Left lobe of liver (tissue), 2 donors: Measurements from ENCODE around the gene MZT2A. TPM values are rescaled to one million over a fixed set of nuclear protein-coding genes. Genes with fewer than 3 reads are reported as not detected.
"Not testable (repeated sequence)": the region's sequence is repeated elsewhere in the genome, so short reads cannot be mapped to it uniquely, and the experiment has no call there.

Experiments used
- ATAC-seq: fragments of 200-7000 bp; cut with Tn5 transposase; one replicate; pipeline ENCODE4 v1.9.1; 2020; ENCODE audit warnings: mild to moderate bottlenecking, moderate library complexity
- DNase-seq: peaks from one replicate; pipeline ENCODE4 v3.0.0-alpha.2; 2020; ENCODE audit warnings: low spot score
- total RNA-seq: library from RNA; stranded (reverse); gene quantifications from one replicate; pipeline ENCODE4 v1.2.1, GENCODE V29; 2021
- donor health status: DM: no; HTN: no; CAD: no; lungs with moderate emphysema.
- donor health status: DM: no; HTN: yes; CAD: no.

Gene MZT2A, protein sequence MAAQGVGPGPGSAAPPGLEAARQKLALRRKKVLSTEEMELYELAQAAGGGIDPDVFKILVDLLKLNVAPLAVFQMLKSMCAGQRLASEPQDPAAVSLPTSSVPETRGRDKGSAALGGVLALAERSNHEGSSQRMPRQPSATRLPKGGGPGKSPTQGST
- 60.2 TPM for total RNA-seq

DNA sequence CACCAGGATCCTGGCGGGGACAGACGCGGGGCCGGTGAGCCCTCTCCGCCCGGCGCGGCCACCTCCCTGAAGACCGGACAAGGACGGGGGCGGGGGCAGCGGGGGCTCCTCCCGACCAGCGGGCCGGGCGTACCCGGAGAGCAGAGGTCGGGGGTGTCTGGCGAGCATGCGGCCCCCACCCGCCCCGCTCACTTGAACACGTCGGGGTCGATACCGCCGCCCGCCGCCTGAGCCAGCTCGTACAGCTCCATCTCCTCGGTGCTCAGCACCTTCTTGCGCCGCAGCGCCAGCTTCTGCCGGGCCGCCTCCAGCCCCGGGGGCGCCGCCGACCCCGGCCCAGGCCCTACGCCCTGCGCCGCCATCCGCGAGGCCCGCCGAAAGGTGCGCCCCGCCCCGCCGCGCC lies at the start of gene MZT2A:
Gene MZT2A (minus strand): TSS at position 383 of the 403 bp plus-strand sequence. CDS start 21 bp downstream, at position 362.
- peak; percentile 1 for ATAC-seq
- DNase-seq = not testable (repeated sequence)

DNA sequence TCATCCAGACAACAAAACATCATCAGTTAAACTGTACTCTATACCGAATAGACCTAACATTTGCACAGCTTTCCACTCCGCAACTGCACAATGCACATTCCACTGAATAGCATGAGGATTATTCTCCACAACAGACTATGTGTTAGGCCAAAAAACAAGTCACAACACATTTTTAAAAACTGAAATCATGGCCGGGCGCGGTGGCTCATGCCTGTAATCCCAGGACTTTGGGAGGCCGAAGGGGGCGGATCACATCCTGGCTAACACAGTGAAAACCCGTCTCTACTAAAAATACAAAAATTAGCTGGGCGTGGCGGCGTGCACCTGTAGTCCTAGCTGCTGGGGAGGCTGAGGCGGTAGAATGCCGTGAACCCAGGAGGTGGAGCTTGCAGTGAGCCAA lies 46.7 kb upstream of the MZT2A start:
- not testable (repeated sequence) for ATAC-seq, DNase-seq

DNA sequence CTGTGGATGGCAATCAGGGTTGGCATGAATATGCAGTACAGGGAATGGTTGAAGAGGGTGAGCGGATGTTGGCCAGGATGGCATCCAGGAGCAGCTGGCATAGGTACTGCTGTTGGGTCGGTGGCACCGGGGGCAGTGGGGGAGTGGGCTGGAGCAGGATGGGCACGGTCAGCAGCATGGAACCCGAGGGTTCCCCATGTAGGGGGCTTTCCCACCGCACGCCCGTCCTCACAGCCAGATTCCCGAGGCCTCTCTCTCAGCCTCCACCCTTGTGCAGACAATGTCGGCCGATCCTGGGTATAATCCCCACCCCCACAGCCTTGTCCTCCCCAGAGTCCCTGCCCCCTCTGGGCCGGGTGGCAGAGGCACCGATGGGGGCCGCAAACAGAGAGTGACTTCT lies 44.6 kb upstream of the MZT2A start:
- peak; percentile 36 for DNase-seq
- ATAC-seq = not testable (repeated sequence)

DNA sequence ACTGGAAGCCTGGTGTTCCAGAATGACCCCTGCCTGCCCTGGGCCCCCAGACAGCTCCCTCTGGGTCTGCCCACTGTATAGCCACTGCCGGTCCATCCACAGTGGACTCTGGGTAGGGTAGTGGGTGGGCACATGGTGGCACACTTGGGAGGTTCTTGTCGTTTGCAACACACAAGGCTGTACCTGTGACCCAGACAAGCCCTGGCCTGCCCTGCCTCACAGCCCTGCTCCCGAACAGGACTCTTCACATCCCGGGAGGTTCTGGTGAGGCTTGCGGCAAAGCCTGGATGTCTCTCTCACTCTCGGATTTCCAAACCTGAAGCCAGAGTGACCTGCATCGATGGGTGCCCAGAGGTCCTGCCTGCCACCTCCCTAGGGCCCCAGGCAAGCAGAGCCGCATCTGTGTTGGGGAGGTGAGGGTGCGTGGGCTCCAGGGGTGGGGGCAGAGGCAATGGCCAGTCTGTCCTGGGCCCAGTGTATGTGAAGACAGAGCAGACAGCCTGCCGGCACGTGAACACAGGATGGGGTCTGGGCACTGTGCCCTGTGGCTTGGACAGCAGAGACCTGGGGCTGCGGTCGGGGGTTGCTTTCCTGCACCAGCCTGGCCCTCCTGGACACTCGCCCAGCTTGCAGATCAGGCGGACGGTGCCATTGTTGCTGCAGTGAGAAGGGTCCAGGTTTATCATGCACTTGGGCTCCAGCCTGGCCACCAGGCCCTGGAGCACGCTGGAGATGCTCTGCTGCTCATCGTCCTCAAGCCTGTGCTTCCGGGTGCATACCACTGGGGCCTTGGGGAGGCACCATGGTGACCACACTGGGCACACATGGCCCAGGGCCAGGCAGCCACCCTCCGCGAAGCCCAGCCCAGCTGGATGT lies 44.0 kb upstream of the MZT2A start:
- not testable (repeated sequence) for ATAC-seq
- DNase-seq = peak; percentile 28

DNA sequence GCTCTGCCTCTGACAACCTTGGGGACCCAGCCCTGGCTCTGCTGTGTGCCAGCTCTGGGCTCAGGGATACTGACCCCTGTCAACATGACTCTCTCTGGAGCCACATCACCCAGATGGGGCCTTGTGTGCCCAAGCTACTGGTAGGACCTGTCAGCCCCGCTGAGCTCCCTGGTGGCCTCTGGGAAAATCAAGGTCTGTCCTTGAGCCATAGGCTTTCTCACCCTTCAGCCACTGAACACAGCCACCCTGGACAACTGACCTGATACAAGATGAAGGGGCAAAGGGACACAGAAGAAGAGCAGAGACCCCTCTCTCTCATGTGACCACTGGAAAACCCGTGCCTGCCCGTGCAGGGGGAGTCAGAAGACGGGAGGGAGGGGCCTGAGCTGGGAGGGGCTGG lies 43.3 kb upstream of the MZT2A start:
- ATAC-seq = no peak
- DNase-seq = no peak

DNA sequence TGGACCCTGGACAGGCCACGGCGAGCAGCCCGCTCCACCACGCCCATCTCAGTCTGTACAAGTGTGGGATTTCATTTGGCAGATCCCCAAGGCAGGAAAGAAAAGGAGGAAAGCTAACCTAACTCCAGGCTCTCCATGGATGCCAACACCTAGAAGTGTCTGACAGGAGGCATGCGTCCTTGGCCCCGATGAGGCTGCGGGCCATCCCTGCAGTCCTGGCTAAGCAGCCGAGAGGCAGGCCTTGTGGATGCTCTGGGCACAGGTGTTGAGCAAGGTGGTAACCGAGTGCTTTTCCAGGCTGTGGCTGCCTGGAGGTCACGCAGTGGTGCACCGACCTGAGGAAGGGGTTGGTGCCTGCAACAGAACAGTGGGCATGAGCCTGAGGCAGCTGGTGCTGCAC lies 42.8 kb upstream of the MZT2A start:
- DNase-seq, ATAC-seq: not testable (repeated sequence)

DNA sequence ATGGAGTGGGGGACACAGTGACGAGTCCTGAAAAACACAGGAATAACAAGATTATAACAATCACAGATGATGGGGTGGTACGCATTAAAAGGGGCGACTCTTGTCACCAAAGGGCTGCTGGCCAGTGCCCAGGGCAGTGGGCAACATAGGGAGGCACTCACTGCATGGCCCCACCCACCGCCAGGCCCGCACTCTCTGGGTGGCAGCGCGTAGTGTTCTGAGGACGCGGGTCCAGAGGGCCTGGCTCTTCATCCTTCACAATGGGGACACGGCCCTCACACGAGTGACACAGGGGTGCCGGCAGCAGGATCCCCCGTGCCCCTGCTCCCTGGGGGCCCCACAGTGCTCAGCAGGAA lies 42.1 kb upstream of the MZT2A start:
- not testable (repeated sequence) for ATAC-seq, DNase-seq

DNA sequence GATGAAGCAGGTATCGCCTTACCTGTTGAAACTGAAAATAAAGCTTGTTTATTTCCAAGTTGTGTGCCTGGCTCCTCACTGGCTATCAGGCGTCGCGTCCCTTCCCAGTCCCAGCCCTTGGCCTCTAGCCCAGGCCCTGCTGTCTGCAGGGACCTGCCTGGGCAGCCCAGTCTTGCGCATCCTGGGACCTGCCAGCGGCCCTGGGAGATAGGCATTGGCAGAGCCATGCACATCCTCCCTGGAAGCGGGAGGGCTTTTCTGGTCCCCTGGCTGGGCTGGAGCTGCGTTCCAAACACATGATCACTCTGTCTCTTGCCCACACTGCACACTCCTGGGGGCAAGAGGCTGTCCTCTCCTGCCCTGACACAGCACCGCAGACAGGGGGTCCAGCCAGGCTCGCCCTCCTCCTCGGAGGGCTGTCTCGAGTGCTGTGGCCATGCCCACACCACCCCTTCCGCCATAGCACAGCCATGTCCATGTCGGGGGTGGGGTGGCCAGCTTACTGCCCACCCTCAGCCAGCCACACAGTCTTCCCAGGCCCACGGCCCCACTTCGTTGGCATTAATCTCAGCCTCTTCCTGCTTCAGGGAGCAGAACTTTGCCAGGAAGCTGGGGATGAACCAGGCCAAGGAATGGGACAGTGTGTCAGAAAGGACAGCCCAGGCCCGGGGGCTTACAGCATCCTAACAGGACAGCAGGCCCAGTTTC lies 41.6 kb upstream of the MZT2A start:
- ATAC-seq = not testable (repeated sequence)
- DNase-seq = peak; percentile 35

DNA sequence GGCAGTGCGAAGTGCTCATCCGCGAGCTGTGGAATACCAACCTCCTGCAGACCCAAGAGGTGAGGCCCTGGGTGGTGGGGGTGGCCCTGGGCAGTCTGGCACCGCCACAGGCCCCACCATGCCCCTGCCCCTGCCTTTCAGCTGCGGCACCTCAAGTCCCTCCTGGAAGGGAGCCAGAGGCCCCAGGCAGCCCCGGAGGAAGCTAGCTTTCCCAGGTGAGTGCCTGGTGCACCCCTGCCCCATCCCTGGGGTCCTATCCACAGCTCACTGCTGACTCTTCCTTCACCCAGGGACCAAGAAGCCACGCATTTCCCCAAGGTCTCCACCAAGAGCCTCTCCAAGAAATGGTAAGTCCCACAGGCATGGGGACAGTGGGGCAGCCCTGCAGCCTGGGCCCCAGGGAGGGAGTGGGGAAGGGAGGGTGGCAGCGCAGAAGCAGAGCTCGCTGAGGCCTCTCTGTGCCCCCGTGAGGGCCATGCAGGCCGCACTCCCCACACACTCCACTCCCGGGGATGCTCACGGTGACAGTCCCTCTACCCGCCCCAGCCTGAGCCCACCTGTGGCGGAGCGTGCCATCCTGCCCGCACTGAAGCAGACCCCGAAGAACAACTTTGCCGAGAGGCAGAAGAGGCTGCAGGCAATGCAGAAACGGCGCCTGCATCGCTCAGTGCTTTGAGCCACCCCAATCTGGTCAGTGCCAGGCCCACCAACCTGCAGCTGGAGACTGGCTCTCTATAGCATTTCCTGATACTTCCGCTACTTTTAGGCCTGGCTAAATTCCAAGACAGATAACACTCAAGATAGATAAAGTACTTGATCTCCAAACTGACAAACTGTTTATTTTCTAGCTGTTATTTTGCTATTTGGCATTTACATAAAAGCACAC lies 40.8 kb upstream of the MZT2A start:
- ATAC-seq = not testable (repeated sequence)
- peak; percentile 22 for DNase-seq

DNA sequence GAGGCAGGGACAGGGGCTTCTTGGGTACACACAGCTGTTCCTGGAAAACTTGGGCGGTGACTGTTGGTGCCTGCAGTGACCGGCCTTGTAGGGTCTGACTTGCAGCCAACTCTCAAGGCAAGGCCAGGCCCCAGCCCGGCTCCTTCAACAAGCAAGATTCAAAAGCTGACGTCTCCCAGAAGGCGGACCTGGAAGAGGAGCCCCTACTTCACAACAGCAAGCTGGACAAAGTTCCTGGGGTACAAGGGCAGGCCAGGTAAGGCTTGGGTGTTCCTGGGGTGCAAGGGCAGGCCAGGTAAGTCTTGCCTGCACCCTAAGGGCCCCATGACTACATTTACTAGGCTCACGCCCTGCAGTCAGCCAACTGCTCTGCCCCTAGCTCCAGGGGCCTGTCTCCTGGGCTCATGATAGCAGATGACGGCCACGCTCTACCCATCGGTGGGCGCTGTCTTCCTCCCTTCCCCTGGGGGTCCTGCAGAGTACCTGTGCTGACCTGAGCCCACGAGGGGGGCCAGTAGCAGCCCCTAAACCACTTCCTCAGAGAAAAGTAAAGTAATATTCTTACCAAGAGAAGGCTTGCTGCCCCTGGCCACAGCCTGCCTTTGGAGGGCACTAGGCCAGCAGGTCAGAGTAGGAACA lies 39.5 kb upstream of the MZT2A start:
- not testable (repeated sequence) for ATAC-seq
- DNase-seq = peak; percentile 16

DNA sequence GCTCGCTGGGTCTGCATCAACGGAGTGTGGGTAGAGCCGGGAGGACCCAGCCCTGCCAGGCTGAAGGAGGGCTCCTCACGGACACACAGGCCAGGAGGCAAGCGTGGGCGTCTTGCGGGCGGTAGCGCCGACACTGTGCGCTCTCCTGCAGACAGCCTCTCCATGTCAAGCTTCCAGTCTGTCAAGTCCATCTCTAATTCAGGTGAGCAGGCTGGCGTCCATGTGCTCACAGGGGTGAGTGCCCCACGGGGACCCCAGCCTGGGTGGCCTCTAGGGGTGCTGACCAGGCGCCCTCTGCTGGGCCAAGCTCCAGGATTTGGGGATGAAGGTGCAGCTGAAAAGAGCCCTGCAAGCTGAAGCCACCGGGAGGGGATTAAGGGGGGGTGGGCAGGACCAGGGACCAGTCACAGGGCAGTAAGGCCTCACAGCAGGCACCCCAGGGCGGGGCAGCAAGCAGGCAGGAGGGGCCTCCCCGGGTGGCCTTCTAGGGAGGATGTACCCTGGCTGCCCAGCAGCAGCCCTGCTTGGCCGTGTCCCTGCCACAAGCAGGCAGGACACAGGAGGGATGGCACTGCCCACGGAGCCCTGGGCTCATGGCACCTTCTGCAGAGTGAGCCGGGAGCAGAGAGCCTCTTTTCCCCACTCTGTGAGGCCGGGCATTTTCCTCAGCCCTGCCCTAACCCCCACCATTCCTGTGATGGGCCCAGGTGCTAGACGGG lies 38.6 kb upstream of the MZT2A start:
- ATAC-seq = not testable (repeated sequence)
- peak; percentile 23 for DNase-seq

DNA sequence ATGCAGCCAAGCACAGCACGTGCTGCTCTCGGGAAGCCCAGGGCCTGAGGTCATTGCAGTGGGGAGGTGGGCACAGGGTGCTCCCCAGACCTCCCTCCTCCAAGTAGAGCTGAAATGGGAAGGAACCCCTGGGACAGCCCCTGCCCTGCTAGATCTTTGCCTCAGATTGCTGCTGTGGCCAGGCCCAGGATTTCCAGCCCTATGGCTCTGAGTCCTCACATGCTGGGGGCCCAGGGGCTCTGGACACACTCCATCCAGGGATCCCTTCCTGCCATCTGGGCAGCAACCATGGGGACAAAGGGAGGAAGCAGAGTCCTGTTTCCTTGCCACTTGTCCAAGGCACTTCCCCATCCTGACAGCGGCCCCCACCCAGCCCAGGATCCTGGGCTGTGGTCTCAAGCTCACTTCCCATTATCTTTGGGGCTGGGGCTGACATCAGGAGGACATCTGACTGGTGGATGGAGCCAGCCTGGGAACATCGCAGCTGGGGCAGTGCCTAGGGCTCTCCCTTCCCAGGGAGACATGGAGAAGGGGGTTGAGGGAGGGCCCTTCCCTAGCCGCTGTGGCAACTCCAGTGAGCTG lies 37.8 kb upstream of the MZT2A start:
- not testable (repeated sequence) for ATAC-seq
- peak; percentile 23 for DNase-seq

DNA sequence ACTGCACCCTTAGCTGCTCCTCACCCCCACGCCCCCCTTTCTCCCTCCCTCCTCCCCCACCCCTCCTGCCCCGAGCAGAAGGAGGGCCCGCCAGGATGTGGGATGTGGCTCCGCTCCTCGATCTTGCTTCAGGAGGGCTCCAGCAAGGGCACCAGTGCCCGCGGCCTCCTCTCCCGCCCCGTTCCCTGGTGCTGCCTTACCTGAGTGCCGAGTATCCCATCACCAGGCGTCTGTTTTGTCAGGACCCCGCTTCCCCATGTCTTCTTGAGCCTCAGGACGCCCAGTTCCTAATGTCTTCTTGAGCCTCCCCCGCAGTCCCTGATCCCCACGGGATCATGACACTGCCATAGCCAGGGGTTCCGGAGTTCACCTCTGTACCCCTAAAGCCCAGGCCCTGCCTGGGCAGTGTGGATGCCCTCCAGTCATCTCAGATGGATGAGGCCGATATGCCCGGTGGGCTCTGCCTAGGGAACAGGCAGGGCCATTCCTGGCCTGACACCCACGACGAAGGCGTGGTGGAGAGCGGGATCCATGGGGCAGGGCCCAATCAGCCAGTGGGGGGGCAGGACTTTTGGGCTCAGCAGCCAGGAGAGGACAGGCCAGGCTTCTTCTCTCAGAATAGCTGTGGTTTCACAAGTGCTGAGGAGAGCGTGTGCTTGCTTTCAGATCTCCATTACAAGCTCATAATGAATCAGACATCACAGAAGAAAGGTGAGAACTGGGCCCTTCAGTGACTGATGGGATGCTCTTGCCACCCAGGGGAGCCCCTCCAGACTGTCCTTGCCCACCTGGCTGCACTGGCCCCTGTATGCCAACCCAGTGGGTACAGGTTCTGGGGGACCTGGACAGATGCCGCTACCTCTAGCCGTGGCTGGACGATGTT lies 37.0 kb upstream of the MZT2A start:
- peak; percentile 36 for DNase-seq
- not testable (repeated sequence) for ATAC-seq

DNA sequence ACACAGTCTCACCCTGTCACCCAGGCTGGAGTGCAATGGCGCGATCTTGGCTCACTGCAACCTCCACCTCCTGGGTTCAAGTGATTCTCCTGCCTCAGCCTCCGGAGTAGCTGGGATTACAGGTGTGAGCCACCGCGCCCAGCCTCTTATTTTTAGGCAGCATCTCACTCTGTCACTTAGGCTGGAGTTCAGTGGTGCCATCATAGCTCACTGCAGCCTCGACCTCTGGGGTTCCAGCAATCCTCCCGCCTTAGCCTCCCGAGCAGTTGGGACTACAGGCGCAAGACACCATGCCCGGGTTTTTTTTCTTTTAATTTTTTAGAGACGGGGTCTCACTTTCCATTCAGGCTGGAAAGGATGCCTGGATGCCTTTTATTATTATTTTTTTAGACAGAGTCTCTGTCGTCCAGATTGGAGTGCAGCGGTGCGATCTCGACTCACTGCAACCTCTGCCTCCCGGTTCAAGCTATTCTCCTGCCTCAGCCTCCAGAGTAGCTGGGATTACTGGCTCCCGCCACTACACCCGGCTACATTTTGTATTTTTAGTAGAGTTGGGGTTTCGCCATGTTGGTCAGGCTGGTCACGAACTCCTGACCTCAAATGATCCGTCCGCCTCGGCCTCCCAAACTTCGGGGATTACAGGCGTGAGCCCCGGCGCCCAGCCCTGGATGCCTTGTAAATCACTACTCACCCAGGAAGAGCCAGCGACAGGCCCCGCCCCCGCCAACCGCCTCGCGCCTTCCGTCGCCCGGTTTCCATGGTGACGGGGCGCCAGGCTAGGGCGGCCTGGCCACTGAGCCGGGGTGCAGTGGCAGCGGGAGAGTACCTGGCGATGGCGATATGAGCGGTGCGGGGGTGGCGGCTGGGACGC lies 35.2 kb upstream of the MZT2A start, which contains the start of gene CCDC74A:
Gene CCDC74A (plus strand): TSS at position 758 of the 871 bp plus-strand sequence. CDS start 83 bp downstream, at position 841.
- ATAC-seq = peak; percentile 88
- DNase-seq = peak; percentile 59

DNA sequence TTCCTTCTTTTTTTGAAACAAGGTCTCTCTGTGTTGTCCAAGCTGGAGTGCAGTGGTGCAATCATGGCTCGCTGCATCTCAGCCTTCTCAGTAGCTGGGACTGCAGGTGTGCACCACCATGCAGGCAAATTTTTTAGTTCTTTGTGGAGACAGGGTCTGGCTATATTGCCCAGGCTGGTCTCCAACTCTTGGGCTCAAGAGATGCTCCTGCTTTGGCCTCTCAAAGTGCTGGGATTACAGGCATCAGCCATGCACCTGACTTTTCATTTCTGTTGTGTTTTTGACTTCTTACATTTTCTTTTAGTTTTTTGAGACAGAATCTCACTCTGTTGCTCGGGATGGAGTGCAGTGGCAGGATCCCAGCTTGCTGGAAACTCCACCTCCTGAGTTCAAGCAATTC lies 33.1 kb upstream of the MZT2A start:
- ATAC-seq = not testable (repeated sequence)
- DNase-seq = peak; percentile 14

DNA sequence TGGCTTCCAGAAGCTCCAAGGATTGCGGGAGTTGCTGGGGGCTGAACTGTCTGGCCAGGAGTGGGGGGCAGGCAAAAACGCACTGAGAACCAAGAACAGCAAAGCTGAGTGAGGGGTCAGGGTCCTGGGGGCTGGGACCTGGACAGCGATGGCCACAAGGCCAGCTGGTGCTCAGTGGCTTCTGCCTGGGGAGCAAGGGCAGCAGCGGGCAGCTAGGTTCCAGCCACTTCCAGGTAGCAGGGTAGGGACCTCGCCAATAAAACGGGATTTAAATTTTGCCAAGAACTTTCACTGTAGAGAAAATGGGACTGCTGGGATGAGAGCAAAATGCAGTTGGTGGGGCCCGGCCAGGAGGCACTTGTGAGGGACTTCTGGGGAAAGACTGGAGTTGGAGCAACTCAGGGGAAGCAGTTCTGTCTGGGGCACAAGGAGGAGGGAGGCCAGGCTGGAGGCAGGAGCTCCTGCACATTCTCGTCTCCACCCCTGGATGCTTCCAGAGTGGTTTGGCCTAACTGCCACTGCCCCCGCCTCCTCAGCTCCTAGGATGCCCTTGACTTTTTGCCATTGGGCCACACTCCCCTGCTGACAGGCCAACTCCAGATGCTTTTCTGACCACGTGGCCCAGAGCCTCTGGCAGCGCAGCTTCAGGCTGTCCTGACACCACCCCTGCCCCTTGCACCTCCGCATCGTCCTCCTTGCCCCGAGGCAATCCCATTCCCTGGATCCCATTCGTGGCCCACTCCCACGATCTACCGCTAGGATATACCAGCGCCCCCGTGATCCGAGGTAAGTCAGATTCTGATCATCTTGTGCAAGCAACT lies 30.0 kb upstream of the MZT2A start:
- ATAC-seq (no peak), DNase-seq (no peak)
